Measurements from ENCODE around the gene A2M. TPM values are rescaled to one million over a fixed set of nuclear protein-coding genes. Genes with fewer than 3 reads are reported as not detected.

The A2M gene
- total and polyA plus RNA-seq, 2 donors (not counting 1 experiment from before 2014, with no cell fraction given): 0.04 TPM; not detected in 1

DNA sequence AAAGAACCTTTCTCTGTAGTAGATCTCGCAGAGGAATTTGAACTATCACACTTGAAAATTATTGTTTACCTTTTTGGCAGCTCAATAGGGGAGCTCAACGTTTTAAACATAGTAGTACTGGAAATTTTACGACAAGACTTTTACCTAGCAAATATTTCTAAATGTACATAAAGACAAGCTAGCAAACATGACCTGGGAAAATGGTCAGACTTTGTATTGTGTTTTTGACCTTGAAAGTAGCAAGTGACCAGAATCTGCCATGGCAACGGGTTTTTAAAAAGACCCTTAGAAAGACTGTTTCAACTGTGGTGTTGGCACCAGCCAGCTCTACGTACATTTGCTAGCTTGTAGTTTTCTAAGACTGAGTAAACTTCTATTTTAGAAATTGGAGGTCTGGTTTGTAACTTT lies 20.2 kb upstream of the A2M start:
- DNase-seq (no peak), ATAC-seq (ENCODE audit: low read depth) (no peak)
- Histone ChIP-seq H3K9ac (ENCODE audit: low read length) (no peak overlapping the region), H2AFZ (ENCODE audit: insufficient read depth, low read depth, low read length, poor library complexity, severe bottlenecking) (no peak overlapping the region), H3K27ac (ENCODE audit: low read length in 2 of 2) (no peak overlapping the region), H3K4me3 (ENCODE audit: control extremely low read depth in 1 of 5, extremely low read depth in 1 of 5, insufficient read depth in 1 of 5, low read depth in 2 of 5, low read length in 4 of 5) (no peak overlapping the region), H3K36me3 (replicated peaks in 1 of 2; ENCODE audit: control extremely low read depth in 1 of 2, control insufficient read depth in 1 of 2, extremely low read depth in 1 of 2, insufficient read depth in 2 of 2, low read length in 1 of 2) (no peaks in the 10 kb centered on the region), H3K9me3 (ENCODE audit: control extremely low read depth in 1 of 3, control insufficient read depth in 2 of 3, insufficient read depth in 1 of 3, low read length in 2 of 3) (no peaks in the 10 kb centered on the region), H3K79me2 (ENCODE audit: control insufficient read depth, insufficient read depth, low read length) (no peaks in the 10 kb centered on the region), H4K20me1 (ENCODE audit: control insufficient read depth, insufficient read depth, low read length, poor library complexity, severe bottlenecking) (no peaks in the 10 kb centered on the region), H3K27me3 (replicated peaks in 1 of 4; ENCODE audit: control extremely low read depth in 1 of 4, control insufficient read depth in 3 of 4, insufficient read depth in 4 of 4, low read length in 3 of 4) (no peaks in the 10 kb centered on the region), H3K4me2 (replicated peaks; ENCODE audit: low read depth, low read length, poor library complexity, severe bottlenecking) (no peak overlapping the region), H3K4me1 (ENCODE audit: control insufficient read depth in 2 of 2, insufficient read depth in 2 of 2, low read length in 2 of 2) (no peaks in the 10 kb centered on the region)
- 91% methylated on average over 2 of the region's 5 CpGs for WGBS (ENCODE audit: insufficient coverage)
- TF ChIP-seq, protein P1, sequence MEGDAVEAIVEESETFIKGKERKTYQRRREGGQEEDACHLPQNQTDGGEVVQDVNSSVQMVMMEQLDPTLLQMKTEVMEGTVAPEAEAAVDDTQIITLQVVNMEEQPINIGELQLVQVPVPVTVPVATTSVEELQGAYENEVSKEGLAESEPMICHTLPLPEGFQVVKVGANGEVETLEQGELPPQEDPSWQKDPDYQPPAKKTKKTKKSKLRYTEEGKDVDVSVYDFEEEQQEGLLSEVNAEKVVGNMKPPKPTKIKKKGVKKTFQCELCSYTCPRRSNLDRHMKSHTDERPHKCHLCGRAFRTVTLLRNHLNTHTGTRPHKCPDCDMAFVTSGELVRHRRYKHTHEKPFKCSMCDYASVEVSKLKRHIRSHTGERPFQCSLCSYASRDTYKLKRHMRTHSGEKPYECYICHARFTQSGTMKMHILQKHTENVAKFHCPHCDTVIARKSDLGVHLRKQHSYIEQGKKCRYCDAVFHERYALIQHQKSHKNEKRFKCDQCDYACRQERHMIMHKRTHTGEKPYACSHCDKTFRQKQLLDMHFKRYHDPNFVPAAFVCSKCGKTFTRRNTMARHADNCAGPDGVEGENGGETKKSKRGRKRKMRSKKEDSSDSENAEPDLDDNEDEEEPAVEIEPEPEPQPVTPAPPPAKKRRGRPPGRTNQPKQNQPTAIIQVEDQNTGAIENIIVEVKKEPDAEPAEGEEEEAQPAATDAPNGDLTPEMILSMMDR (IDR thresholded peaks at IDR 0.05): no peak
- no peak for TF ChIP-seq EZH2 (IDR thresholded peaks at IDR 0.05; ENCODE audit: borderline replicate concordance, insufficient read depth, low read depth, low read length, poor library complexity, severe bottlenecking)
- H3K4me1 Mint-ChIP-seq: no peaks in the 10 kb centered on the region
- ChIA-PET POLR2A (no interaction called here), CTCF (interaction anchor here (1.2 kb wide), 1 partner anchor 16 kb away, joined by 3 read pairs; no protein-coding TSS in a partner anchor)
- peaks cover 11% of the 10 kb centered on the region for H3K27me3 Mint-ChIP-seq
- H3K4me3 Mint-ChIP-seq: no peak overlapping the region
- H3K27ac Mint-ChIP-seq: no peak overlapping the region
- peaks cover 3% of the 10 kb centered on the region for H3K9me3 Mint-ChIP-seq (ENCODE audit: insufficient read depth)
- intact Hi-C loops (cut with micrococcal nuclease): no loop called here

DNA sequence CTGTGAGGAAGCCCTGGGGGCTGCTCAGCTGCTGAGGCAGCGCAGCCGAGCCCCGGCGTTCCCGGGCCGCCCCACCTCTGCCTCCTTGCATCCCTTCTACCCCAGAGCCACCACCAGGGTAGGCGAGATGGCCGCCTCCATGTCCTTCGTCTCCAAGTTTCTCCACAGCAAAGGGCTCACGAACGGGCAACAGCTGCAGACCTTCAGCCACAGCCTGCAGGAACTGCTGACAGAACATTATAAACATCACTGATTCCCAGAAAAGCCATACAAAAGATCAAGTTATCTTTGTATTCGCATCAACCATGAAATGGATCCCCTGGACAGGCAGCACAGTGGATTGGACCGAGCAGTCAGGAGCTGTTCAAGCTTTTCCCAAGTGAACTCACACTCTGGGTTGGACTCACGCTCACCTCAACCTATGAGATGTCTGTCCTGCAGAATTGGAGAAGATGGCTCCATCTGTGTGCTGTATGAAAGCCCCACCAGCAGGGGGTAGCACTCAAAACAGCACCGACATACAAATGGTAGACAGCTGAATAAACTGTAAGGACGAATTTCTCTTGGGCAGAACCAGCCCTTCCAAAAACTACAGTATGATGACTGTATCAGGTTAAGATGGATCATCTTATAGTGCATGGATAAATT lies 19.4 kb upstream of the A2M start:
- ATAC-seq (ENCODE audit: low read depth) (no peak), DNase-seq (no peak)
- H3K36me3 ChIP-seq (replicated peaks in 1 of 2; ENCODE audit: control extremely low read depth in 1 of 2, control insufficient read depth in 1 of 2, extremely low read depth in 1 of 2, insufficient read depth in 2 of 2, low read length in 1 of 2): no peaks in the 10 kb centered on the region
- no peak overlapping the region for H3K4me3 ChIP-seq (ENCODE audit: control extremely low read depth in 1 of 5, extremely low read depth in 1 of 5, insufficient read depth in 1 of 5, low read depth in 2 of 5, low read length in 4 of 5)
- H2AFZ ChIP-seq (ENCODE audit: insufficient read depth, low read depth, low read length, poor library complexity, severe bottlenecking): no peak overlapping the region
- no peaks in the 10 kb centered on the region for H3K79me2 ChIP-seq (ENCODE audit: control insufficient read depth, insufficient read depth, low read length)
- intact Hi-C loops (cut with micrococcal nuclease): no loop called here
- no peaks in the 10 kb centered on the region for H4K20me1 ChIP-seq (ENCODE audit: control insufficient read depth, insufficient read depth, low read length, poor library complexity, severe bottlenecking)
- POLR2A ChIA-PET: no interaction called here
- H3K27me3 ChIP-seq (replicated peaks in 1 of 4; ENCODE audit: control extremely low read depth in 1 of 4, control insufficient read depth in 3 of 4, insufficient read depth in 4 of 4, low read length in 3 of 4): no peaks in the 10 kb centered on the region
- no peak overlapping the region for H3K4me2 ChIP-seq (replicated peaks; ENCODE audit: low read depth, low read length, poor library complexity, severe bottlenecking)
- Mint-ChIP-seq H3K27me3 (peaks cover 11% of the 10 kb centered on the region), H3K27ac (no peak overlapping the region), H3K4me3 (no peak overlapping the region), H3K9me3 (ENCODE audit: insufficient read depth) (peaks cover 8% of the 10 kb centered on the region), H3K4me1 (no peaks in the 10 kb centered on the region)
- no peaks in the 10 kb centered on the region for H3K9me3 ChIP-seq (ENCODE audit: control extremely low read depth in 1 of 3, control insufficient read depth in 2 of 3, insufficient read depth in 1 of 3, low read length in 2 of 3)
- TF ChIP-seq EZH2 (IDR thresholded peaks at IDR 0.05; ENCODE audit: borderline replicate concordance, insufficient read depth, low read depth, low read length, poor library complexity, severe bottlenecking): no peak
- TF ChIP-seq, protein P1 (IDR thresholded peaks at IDR 0.05): no peak
- H3K4me1 ChIP-seq (ENCODE audit: control insufficient read depth in 2 of 2, insufficient read depth in 2 of 2, low read length in 2 of 2): no peaks in the 10 kb centered on the region
- WGBS (ENCODE audit: insufficient coverage): 90% methylated on average over 15 of the region's 16 CpGs
- CTCF ChIA-PET: interaction anchor here (0.9 to 1.2 kb wide), 2 partner anchors 15 to 19 kb away, joined by 3 read pairs; no protein-coding TSS in a partner anchor
- no peak overlapping the region for H3K9ac ChIP-seq (ENCODE audit: low read length)
- no peak overlapping the region for H3K27ac ChIP-seq (ENCODE audit: low read length in 2 of 2)
